T-helper 2 cell treated with Interferon-gamma antibody and Interleukin-4, amounts not matched to agents 100 ng/mL and 5 ng/mL, for 36 hours (primary cell): ENCODE data around the gene MEGF6. TPM values are rescaled to one million over a fixed set of nuclear protein-coding genes. Genes with fewer than 3 reads are reported as not detected.

Source experiments
- intact Hi-C: fragments of 100-400 bp; cut with micrococcal nuclease; formaldehyde crosslinking; loops from one replicate; pipeline ENCODE4 v1.15.1; 2023
- total RNA-seq: library from RNA; stranded (reverse); gene quantifications from 2 replicates; pipeline ENCODE4 v1.2.3, GENCODE V29; 2022

Gene MEGF6
- total RNA-seq, 1 donor from 2014 or later: 11.3 TPM

GRCh38 chr1:3463408-3463863 lies 147.9 kb downstream of the MEGF6 start:
- intact Hi-C loops: no loop called here

DNA sequence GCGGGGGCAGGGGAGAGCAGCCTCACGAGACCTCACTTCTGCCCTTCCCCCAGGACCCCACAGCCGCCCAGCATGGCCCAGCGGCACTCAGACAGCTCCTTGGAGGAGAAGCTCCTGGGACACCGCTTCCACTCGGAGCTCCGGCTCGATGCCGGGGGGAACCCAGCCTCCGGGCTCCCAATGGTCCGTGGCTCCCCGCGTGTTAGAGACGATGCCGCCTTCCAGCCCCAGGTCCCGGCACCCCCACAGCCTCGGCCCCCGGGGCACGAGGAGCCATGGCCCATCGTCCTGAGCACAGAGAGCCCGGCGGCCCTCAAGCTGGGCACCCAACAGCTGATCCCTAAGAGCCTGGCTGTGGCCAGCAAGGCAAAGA lies 148.3 kb downstream of the MEGF6 start:
- intact Hi-C loops: no loop called here

DNA sequence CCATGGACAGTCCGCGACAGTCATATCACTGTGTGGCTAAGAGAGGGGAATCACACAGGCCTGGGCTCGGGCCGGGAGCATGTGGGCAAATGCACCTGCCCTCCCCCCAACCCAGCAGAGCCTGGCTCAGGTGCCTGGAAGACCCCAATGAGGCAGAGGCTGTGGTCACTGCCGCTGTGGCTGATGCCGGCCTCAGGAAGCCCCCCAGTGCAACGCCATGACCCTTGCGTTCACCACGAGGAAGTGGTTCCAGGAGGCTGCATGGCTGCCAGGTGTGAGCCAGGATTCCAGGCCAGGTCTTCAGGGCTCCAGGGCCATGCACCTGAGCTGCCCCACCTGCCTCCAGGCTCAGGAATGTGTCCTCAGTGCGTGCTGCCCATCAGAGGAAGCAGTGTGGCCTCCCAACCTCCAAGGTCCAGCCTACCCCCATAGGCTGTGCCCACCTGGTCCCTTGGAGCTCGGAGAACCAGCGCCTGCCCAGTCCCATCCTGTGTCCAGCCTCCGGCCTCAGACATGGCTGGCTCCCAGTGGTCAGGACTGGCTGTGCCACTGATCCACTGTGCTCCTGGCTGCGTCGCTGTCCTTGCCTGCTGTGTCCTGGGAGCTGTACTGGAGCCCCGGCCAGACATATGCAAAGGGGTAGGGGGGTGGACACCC lies 148.8 kb downstream of the MEGF6 start:
- intact Hi-C loops: no loop called here

DNA sequence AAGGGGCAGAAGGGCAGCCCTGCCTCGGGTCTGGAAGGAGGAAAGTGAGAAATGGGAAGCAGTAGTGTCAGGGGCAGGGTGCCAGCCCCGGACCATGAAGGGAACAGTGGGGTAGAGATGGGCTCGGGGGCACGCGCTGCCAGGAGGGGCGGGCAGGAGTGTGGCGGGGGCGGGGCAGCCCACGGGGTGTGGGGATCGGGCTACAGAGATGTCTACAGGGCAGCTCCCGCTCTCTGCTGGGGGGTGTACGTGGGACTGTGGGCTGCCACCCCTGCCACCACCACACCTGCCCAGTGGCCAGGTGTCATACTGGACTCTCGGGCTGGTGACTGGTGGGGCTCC lies 149.4 kb downstream of the MEGF6 start:
- intact Hi-C loops: no loop called here

DNA sequence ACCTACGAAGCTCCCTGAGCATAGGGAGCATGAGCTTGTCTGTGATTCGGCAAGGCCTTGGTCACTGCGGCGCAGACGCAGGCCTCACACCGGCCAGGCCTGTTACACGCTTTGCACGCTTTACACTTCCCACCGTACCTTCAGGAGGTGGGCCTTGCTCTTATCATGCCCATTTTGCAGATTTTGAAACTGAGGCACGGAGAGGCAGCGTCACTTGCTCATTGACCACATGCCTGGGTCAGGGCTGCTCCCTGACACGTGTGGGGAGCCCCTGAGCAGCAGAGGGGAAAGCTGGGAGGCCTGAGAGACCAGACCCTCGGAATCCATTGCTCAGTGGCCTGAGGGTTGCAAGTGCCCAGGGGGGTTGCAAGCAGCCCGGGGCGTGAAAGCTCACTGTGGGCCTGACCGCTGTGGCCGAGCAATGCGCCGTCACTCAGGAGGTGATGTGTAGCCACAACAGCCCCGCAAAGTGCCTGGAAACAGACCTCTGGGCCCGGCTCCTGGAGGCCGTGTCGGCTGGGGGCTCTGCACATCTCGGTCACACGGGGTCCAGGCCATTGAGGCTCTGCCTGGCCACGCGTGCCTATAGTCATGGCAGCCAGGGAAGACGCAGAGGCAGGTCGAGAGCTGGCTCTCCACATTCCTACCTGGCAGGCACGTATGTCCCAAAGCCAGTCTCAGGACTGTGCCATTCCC lies 149.9 kb downstream of the MEGF6 start:
- intact Hi-C loops: no loop called here

DNA sequence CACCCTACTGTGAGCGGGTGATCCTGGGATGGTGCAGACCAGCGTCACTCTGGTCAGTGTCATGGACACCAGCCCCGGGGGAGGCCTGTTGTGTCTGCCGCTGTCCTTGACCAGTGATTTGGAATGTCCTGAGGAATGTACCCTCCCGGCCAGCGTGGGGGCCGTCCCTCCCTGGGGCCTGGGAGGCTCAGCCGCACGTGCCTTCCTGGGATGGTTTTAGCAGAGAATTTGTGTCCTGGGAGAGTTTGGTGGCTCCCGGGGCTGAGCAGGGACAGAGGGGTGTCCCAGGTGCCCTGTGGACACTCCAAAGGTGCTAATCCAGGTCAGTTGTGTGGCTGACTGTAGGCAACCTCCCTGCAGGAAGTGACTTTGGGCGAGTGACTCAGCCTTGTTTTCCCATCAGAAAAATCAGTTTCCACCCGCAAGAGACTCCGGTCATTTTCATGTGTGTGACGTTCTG lies 150.6 kb downstream of the MEGF6 start:
- intact Hi-C loops: no loop called here

- intact Hi-C loops: no loop called here
Observed at GRCh38 chr1:3459940-3460671, 151.2 kb downstream of the MEGF6 start.

- intact Hi-C loops: no loop called here
Observed at GRCh38 chr1:3459051-3459908, 152.0 kb downstream of the MEGF6 start.

DNA sequence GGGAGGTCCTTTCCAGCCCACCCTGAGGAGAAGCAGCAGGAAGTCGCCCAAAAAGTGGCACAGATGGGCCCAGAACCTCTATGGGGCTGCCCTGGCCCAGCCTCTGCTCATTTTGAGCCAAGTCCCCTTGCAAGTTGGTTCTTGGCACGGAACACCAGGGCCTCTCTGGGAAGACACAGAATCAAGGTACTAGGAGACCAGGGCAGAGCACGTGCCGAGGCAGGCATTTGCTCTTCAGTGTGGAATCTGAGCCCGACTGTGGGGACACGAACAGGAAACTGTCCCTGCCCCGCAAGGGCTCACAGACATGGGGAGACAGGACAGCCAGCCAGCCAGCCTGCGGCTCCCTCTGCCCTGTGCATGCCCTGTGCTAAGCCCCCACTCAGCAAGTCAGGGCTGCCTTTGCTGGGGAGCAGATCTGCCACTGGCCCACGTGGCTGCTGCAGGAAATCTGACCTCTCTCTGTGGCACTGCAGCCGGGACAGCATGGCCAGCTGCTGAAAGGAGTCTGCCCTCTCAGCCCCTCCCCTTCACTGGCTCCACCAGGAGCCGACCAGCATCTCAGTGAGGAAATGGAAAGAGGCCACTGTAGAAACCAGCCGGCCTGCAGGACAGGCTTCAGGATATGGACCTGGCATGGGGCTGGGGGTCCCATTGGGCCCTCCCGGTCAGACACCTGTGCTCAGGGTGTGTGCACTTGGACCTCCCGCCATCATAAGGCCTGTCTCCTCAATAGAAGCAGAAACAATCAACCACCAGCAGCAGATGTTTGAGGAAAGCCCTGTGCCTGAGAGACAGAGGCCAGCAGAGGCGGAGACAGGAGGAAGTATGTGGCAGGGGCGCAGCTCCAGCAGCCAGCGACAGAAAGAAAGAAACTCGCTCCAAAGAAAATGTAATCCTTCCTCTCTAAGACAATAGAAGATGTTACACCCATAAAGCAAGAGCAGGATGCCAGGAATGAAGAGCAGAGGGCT lies 153.1 kb downstream of the MEGF6 start:
- intact Hi-C loops: no loop called here

DNA sequence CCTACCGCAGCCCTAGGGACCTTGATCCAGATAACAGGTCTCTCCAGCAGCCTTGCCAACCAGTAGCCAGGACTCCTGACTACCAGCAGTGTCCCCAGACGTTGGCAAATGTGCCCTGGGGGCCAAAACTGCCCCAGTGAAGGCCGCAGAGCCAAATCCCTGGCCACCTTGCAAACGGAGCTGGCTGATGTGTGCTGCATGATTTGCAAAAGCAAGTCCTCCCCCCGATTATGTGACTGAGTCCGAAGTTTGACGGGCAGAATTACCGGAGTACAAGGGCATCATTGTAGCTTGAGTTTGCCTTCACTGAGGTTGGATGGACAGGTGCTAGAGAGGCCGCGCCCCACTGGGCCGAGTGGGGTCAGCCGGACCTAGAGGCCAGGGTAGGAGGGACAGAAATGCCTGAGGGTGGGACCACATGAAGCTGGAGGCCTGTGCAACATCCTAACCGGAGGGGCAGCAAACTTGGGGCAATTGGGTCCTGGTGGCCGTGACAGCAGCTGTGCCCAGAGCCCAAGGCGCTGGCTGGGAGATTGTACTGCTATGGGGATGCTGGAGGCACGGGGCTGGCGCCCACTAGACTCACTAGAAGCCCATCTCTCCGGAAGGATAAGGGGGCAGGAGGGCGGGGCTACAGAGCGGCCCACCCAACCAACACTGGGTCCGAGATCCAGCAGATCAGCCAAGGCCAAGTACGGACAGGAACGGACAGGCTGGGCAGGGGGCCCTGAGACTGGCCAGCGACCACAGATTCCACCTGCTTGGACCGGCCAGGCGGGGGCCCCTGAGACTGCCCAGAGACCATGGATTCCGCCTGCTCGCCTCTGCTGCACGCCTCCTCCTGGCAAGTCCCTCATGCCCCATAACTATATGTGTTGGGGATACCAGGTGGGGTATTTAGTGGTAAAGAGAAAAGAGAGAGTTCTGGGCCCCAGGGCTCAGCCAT lies 154.1 kb downstream of the MEGF6 start:
- intact Hi-C loops: no loop called here

- intact Hi-C loops: no loop called here
Observed at GRCh38 chr1:3456449-3456963, 154.8 kb downstream of the MEGF6 start.

DNA sequence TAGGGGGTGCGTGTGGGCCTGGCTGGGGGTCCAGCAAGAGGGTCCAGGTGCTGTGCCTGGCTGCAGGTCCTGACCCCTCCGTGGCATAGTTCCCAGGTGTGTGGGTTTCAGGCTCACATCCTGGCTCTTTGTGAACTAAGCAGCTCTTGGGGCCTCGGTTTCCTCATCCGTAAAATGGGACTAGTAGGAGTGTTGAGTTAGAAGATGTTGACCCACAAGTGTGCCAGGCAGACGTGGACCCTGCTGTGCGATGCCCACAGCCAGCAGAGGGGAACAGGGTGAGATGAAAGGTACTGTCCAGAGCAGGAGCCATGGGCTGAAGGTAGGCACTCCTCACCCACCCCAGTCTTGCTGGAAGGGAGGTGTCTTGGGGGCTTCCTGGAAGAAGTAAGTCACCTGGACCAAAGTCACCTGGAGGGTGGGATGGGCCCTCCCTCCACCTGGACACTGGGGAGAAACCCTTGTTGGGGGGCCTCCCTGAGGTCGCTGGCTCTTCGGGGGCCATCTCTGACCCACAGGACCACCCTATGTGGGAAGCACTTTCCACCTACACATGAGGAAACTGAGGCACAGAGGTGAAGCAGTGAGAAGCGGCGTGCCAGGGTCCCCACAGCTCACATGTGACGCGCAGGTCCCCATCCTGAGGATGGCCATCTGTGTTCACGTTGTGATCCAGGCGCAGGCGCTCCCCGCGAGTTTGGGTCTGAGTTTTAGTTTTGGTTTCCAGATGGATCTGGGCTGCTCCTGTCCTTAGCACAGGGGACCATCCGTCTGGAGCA lies 155.4 kb downstream of the MEGF6 start:
- intact Hi-C loops: no loop called here

DNA sequence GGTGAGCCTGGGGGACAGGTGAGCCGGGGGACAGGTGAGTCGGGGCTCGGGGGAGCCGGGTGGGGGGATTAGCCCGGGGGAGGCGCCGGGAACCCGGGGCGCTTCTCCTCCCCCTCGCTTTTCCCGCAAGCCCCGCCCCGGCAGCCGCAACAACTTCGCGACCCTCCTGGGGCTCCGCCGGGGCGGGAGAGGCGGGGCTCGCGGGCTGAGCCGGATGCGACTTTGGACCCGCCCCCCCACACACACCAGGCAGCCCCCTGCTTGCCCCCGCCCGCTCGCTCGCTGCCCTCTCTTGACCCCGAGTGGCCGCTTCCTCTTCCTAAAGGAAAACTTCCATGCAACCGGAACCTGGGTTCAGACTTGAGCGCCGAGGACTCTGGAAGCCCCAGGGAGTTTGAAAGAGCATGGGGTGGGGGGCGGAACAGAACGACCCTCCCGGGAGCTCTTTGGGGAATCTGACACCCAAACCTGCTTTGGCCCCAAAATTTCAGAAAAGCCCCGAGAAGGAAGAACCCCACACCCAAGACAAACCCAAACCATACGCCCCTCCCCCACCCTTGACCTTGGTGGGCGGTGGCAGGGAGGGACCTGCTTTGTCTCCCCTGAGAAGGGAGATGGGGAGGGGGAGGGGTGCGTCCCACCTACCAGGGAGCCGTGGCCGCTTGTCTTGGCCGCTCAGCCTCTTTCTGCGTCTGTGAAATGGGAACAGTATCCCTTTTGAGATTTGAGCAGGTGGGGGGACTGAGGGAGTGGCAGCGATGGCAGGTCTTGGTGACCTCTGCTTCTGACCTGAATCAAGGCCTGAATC lies 156.3 kb downstream of the MEGF6 start:
- intact Hi-C loops: no loop called here

GRCh38 chr1:3453891-3454810 lies 157.2 kb downstream of the MEGF6 start, which contains the start of gene ARHGEF16:
TSS of gene ARHGEF16 (plus strand) at chr1:3454665. CDS start at chr1:3463085, 8,420 bp downstream.
- intact Hi-C loops: loop anchor here (1.0 kb wide), 1 partner anchor 165 kb away; no protein-coding TSS in a partner anchor

DNA sequence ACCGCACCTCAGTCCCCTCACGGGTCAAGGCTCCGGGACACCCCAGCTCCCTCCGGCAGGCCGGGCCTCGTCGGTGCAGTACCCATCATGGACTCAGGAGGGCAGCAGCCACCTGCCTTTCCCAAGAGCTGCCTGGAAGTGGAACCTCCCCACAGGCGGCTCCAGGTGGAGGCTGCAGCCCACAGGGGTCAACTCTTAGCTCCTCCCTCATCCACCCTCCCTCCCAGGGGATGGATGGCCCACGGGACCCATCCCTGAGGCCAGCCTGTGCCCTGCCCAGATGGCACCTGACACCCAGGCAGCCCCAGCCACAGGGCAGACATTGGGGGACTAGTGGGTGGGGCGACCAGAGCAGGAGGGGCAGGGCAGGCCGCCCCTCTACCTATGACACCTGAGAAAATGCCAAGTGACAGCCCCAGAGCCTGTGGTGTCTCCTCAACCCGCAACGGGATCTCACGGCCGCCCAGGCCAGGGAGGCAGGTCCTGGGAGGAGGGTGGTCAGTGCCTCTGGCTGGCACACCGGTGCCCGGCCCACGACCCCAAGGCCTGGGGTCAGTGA lies 158.0 kb downstream of the MEGF6 start:
- intact Hi-C loops: loop anchor here (1.0 kb wide), 1 partner anchor 166 kb away; no protein-coding TSS in a partner anchor

DNA sequence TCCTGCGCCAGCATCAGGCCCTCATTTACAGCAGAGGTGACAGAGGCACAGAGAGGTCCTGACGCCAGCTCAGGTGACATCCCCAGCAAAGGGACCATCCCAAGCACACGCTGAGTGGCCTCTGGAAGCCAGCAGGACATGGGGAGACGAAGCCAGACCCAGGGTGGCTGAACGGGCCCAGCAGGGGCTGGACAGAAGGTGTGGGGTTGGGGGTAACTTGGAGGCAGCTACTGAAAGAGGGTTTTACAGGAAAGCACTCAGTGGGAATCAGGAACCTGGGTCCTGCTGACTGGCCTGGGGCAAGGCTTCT lies 158.5 kb downstream of the MEGF6 start:
- intact Hi-C loops: loop anchor here (1.0 kb wide), 1 partner anchor 166 kb away; no protein-coding TSS in a partner anchor
